ENCODE measurements around the gene BRD2. TPM values are rescaled to one million over a fixed set of nuclear protein-coding genes. Genes with fewer than 3 reads are reported as not detected.
A peak's percentile ranks its signal among the peaks of the same experiment; 100 is the strongest.

Gene BRD2
- total RNA-seq, 1 donor from 2014 or later, result 166 TPM

GRCh38 chr6:32976334-32977069 lies 8.1 kb downstream of the BRD2 start:
- H3K27ac Mint-ChIP-seq (ENCODE audit: unreplicated experiment), result peak overlapping the region; percentile 31
- peak overlapping the region; percentile 91 for H3K4me3 Mint-ChIP-seq (ENCODE audit: unreplicated experiment)
- no peaks in the 10 kb centered on the region for H3K27me3 Mint-ChIP-seq (ENCODE audit: unreplicated experiment)

GRCh38 chr6:32977272-32977952 lies 9.0 kb downstream of the BRD2 start:
- Mint-ChIP-seq H3K36me3 (ENCODE audit: unreplicated experiment) (peaks cover 89% of the 10 kb centered on the region), H3K27ac (ENCODE audit: unreplicated experiment) (peak overlapping the region; percentile 28), H3K9me3 (ENCODE audit: unreplicated experiment) (no peaks in the 10 kb centered on the region), H3K27me3 (ENCODE audit: unreplicated experiment) (no peaks in the 10 kb centered on the region), H3K4me1 (ENCODE audit: unreplicated experiment) (peaks cover 44% of the 10 kb centered on the region), H3K4me3 (ENCODE audit: unreplicated experiment) (no peak overlapping the region)
- DNase-seq (ENCODE audit: extremely low spot score, unreplicated experiment), result no peak
- TF ChIP-seq CTCF (IDR thresholded peaks at IDR 0.05), result no peak

More at GRCh38 chr6:32976334-32977069, 8.1 kb downstream of the BRD2 start:
- TF ChIP-seq CTCF (IDR thresholded peaks at IDR 0.05), result no peak
- H3K9me3 Mint-ChIP-seq (ENCODE audit: unreplicated experiment), result no peaks in the 10 kb centered on the region
- peaks cover 86% of the 10 kb centered on the region for H3K36me3 Mint-ChIP-seq (ENCODE audit: unreplicated experiment)
- no peak for DNase-seq (ENCODE audit: extremely low spot score, unreplicated experiment)
- peaks cover 42% of the 10 kb centered on the region for H3K4me1 Mint-ChIP-seq (ENCODE audit: unreplicated experiment)

DNA sequence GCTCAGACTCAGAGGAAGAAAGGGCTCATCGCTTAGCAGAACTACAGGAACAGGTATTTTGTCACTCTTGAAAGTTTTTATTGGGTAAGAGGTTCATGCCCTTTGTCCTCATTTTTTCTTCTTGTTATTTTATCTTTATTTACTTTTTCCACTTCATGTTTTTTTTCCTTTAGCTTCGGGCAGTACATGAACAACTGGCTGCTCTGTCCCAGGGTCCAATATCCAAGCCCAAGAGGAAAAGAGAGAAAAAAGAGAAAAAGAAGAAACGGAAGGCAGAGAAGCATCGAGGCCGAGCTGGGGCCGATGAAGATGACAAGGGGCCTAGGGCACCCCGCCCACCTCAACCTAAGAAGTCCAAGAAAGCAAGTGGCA lies 9.5 kb downstream of the BRD2 start:
- H3K4me1 Mint-ChIP-seq (ENCODE audit: unreplicated experiment), result peaks cover 44% of the 10 kb centered on the region

GRCh38 chr6:32979720-32980487 lies 11.5 kb downstream of the BRD2 start:
- Mint-ChIP-seq H3K27ac (ENCODE audit: unreplicated experiment) (no peak overlapping the region), H3K4me1 (ENCODE audit: unreplicated experiment) (peaks cover 39% of the 10 kb centered on the region), H3K4me3 (ENCODE audit: unreplicated experiment) (no peak overlapping the region), H3K27me3 (ENCODE audit: unreplicated experiment) (no peaks in the 10 kb centered on the region), H3K36me3 (ENCODE audit: unreplicated experiment) (peaks cover 65% of the 10 kb centered on the region), H3K9me3 (ENCODE audit: unreplicated experiment) (no peaks in the 10 kb centered on the region)
- no peak for DNase-seq (ENCODE audit: extremely low spot score, unreplicated experiment)
- no peak for TF ChIP-seq CTCF (IDR thresholded peaks at IDR 0.05)

More for the DNA sequence above, 9.5 kb downstream of the BRD2 start:
- peaks cover 84% of the 10 kb centered on the region for H3K36me3 Mint-ChIP-seq (ENCODE audit: unreplicated experiment)
- no peaks in the 10 kb centered on the region for H3K9me3 Mint-ChIP-seq (ENCODE audit: unreplicated experiment)
- TF ChIP-seq CTCF (IDR thresholded peaks at IDR 0.05), result no peak
- H3K27ac Mint-ChIP-seq (ENCODE audit: unreplicated experiment), result peak overlapping the region; percentile 28
- H3K27me3 Mint-ChIP-seq (ENCODE audit: unreplicated experiment), result no peaks in the 10 kb centered on the region
- H3K4me3 Mint-ChIP-seq (ENCODE audit: unreplicated experiment), result no peak overlapping the region
- DNase-seq (ENCODE audit: extremely low spot score, unreplicated experiment), result no peak
